Activated CD4-positive, alpha-beta T cell treated with anti-CD3 and anti-CD28 coated beads, Interleukin-2, amount 50 U/mL, for 48 hours (primary cell): ENCODE results near the gene SLC20A1.

Source experiments
- DNase-seq, 2 experiments: peaks; one replicate each; pipeline ENCODE4 v3.0.0-alpha.2; 2020

Gene SLC20A1

GRCh38 chr2:112627060-112628040, 18.4 kb upstream of the SLC20A1 start:
- DNase-seq: peak in 1 of 2 experiments; percentile 16

- no peak for DNase-seq
These were observed 16.5 kb upstream of the SLC20A1 start for GRCh38 chr2:112629224-112629623.

- DNase-seq: no peak
These were observed 15.9 kb upstream of the SLC20A1 start for GRCh38 chr2:112629823-112630222.

- DNase-seq: no peak
These were observed 15.5 kb upstream of the SLC20A1 start for GRCh38 chr2:112630268-112630667.

- DNase-seq: no peak
These were observed 12.0 kb upstream of the SLC20A1 start for GRCh38 chr2:112633708-112634107.

- DNase-seq: no peak
These were observed 11.4 kb upstream of the SLC20A1 start for GRCh38 chr2:112634153-112634873.

- no peak for DNase-seq
These were observed 10.9 kb upstream of the SLC20A1 start for GRCh38 chr2:112634874-112635157.

GRCh38 chr2:112636605-112637288, 9.0 kb upstream of the SLC20A1 start:
- peak; percentile 45 to 61 for DNase-seq

- no peak for DNase-seq
These were observed 8.5 kb upstream of the SLC20A1 start for GRCh38 chr2:112637289-112637660.

GRCh38 chr2:112639936-112640335, 5.8 kb upstream of the SLC20A1 start:
- DNase-seq: no peak

GRCh38 chr2:112640467-112640799, 5.3 kb upstream of the SLC20A1 start:
- no peak for DNase-seq

GRCh38 chr2:112640800-112641675, 4.7 kb upstream of the SLC20A1 start:
- no peak for DNase-seq

- no peak for DNase-seq
These were observed 4.0 kb upstream of the SLC20A1 start for GRCh38 chr2:112641701-112642100.

GRCh38 chr2:112642561-112642960, 3.2 kb upstream of the SLC20A1 start:
- no peak for DNase-seq

GRCh38 chr2:112642966-112643365, 2.8 kb upstream of the SLC20A1 start:
- no peak for DNase-seq

GRCh38 chr2:112643488-112643887, 2.3 kb upstream of the SLC20A1 start:
- DNase-seq: no peak

- DNase-seq: no peak
These were observed 1.4 kb upstream of the SLC20A1 start for GRCh38 chr2:112644155-112644932.

- no peak for DNase-seq
These were observed 818 bp upstream of the SLC20A1 start for GRCh38 chr2:112644933-112645309.

GRCh38 chr2:112646102-112646719, 472 bp downstream of the SLC20A1 start:
- DNase-seq: peak; percentile 57 to 64

- DNase-seq: no peak
These were observed 1.3 kb downstream of the SLC20A1 start for GRCh38 chr2:112646791-112647689.
